ENCODE results near the gene ASPA. TPM values are rescaled to one million over a fixed set of nuclear protein-coding genes. Genes with fewer than 3 reads are reported as not detected.
A peak's percentile ranks its signal among the peaks of the same experiment; 100 is the strongest.

ASPA gene
- total RNA-seq, 1 donor from 2014 or later, result 0.06 TPM

DNA sequence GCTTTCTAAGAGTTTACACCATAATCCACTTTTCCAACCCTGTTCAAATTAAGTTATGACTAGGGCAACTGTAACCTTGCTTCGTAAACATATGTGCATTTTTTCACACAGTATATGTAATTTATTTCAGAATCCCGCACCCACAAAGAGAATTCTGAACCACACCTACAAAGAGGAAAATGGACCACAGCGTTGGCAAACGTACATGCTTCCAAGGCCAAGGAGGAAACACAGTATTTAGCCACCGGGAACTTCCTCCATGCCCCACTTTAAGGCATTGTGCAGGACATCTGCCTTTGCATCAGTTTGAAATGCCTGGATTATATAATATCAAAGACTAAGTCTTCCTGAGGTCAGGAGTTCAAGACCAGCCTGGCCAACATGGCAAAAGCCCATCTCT is 6.3 kb upstream of the ASPA start:
- DNase-seq (ENCODE audit: low read depth), result no peak
- TF ChIP-seq, protein P1, sequence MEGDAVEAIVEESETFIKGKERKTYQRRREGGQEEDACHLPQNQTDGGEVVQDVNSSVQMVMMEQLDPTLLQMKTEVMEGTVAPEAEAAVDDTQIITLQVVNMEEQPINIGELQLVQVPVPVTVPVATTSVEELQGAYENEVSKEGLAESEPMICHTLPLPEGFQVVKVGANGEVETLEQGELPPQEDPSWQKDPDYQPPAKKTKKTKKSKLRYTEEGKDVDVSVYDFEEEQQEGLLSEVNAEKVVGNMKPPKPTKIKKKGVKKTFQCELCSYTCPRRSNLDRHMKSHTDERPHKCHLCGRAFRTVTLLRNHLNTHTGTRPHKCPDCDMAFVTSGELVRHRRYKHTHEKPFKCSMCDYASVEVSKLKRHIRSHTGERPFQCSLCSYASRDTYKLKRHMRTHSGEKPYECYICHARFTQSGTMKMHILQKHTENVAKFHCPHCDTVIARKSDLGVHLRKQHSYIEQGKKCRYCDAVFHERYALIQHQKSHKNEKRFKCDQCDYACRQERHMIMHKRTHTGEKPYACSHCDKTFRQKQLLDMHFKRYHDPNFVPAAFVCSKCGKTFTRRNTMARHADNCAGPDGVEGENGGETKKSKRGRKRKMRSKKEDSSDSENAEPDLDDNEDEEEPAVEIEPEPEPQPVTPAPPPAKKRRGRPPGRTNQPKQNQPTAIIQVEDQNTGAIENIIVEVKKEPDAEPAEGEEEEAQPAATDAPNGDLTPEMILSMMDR (conservative IDR thresholded peaks at IDR 0.05; ENCODE audit: low read depth, low read length), result no peak
- H3K4me3 ChIP-seq (ENCODE audit: low read depth, low read length), result no peak overlapping the region

DNA sequence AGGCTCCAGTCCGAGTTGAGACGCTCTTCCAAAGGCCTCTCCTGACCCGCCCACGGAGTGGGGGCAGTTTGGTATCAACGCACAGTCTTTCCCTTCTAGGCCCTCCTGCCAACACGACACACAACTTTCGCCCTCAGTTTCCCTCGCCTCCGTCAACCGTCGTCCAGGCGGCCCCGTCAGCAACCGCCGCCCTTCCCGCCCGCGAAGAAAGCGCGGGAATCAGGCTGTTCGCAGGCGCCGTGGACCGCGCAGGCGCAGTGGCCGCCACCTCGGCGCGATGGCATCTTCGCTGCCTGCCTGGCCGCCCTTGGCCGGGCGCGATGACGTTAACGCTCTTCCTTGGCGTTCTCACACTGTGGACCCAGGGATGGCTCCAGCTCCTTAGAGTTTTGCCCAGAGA is 4.2 kb upstream of the ASPA start, which contains the start of gene SPATA22:
SPATA22 (minus strand) TSS at position 221 of the 400 bp plus-strand sequence. CDS start 2,494 bp downstream, outside the sequence.
- no peak within 1 kb of the TSS for H3K4me3 ChIP-seq (ENCODE audit: low read depth, low read length)
- DNase-seq (ENCODE audit: low read depth), result no peak
- TF ChIP-seq, protein P1 (conservative IDR thresholded peaks at IDR 0.05; ENCODE audit: low read depth, low read length), result no peak

DNA sequence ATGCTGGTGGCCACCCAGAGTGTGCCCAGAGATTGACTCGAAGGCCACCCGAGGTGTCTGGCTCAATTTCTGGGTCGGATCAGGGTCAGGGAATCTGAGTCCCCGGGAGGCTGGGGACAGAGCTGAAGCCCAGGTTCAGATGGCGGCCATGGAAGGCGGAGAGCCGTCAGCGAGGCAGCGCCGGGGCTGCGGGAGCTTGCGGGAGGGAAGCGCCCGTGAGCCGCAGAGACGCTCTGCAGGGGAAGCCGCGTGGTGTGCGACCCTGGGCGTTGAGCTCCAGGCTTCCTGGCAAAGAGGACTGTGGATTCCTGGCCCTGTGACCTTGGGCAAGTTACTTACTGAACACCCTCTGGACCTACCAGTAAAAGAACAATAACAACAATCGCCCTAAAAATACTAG is 3.7 kb upstream of the ASPA start:
- H3K4me3 ChIP-seq (ENCODE audit: low read depth, low read length), result no peak overlapping the region
- DNase-seq (ENCODE audit: low read depth), result no peak
- TF ChIP-seq, protein P1 (conservative IDR thresholded peaks at IDR 0.05; ENCODE audit: low read depth, low read length), result no peak

DNA sequence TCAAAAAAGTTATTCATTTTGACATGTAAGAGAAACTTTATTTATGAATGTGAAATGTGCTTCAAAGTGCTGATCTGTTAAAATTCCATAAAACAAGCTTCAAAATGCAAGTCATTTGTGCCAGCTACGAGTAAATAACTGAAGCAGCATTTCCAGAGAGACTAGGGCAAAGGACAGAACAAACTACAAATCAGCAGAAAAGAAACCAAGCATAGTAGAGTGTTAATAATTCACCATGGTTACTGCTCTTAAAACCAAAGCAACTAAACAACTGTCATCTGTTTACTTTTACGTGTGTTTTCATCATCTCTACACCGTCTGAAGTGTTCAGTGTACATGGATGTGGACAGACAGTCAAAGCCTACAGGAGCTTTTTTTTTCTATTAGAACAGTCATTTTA is 1.6 kb upstream of the ASPA start:
- no peak overlapping the region for H3K4me3 ChIP-seq (ENCODE audit: low read depth, low read length)
- TF ChIP-seq, protein P1 (conservative IDR thresholded peaks at IDR 0.05; ENCODE audit: low read depth, low read length), result no peak
- peak; percentile 89 for DNase-seq (ENCODE audit: low read depth)

DNA sequence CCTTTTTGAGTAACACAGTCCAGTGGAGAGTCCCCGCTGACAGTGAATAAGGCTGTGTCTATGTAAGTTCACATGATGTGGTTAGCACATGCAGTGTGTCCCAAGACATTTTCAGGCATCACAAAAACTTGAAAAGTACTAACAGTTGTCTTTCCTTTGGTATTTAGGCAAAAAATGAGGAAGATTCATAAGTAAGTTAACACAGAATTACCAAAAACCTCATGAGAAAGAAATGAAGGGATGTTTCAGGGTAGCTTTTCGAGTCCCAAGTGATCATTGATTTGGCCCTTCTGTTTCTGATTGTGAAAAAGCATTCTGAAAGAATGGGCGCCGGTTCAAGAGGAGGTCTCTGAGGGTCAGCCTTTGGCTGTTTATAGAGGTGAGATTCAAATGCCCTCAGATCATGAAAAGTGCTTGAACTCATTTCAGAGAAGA is 529 bp upstream of the ASPA start:
- TF ChIP-seq, protein P1 (conservative IDR thresholded peaks at IDR 0.05; ENCODE audit: low read depth, low read length), result no peak
- DNase-seq (ENCODE audit: low read depth), result no peak
- no peak overlapping the region for H3K4me3 ChIP-seq (ENCODE audit: low read depth, low read length)

DNA sequence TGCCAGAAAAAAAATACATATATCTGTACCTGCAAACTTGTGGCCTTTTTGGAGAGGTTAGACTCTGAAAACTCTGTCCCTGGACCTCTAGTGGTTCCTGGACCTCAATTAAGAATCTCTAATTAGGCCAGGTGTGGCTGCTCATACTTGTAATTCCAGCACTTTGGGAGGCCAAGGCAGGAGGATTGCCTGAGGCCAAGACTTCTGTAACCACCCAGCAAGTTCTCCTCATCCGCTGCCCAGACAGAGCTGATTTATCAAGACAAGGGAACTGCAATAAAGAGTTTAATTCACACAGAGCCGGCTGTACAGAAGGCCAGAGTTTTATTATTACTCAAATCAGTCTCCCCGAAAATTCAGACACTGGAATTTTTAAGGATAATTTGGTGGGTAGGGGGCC is 4.2 kb downstream of the ASPA start:
- no peak overlapping the region for H3K4me3 ChIP-seq (ENCODE audit: low read depth, low read length)
- TF ChIP-seq, protein P1 (conservative IDR thresholded peaks at IDR 0.05; ENCODE audit: low read depth, low read length), result no peak
- no peak for DNase-seq (ENCODE audit: low read depth)

DNA sequence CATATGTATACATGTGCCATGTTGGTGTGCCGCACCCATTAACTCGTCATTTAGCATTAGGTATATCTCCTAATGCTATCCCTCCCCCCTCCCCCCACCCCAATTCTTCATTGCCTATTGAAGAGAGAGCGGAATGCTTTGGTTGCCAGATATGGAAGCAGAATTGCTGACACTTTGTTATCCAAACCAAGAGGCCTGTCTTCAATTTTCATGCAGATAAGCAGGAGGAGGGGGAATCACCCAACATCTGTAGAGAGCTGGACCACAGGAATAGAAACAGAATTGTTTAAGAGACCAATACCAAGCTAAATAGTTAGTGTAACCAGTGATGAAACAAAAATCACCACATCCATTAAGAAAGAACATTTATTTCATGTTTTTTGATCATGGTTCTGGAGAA is 7.1 kb downstream of the ASPA start:
- TF ChIP-seq, protein P1 (conservative IDR thresholded peaks at IDR 0.05; ENCODE audit: low read depth, low read length), result no peak
- no peak overlapping the region for H3K4me3 ChIP-seq (ENCODE audit: low read depth, low read length)
- DNase-seq (ENCODE audit: low read depth), result no peak

Data from epithelial cell of proximal tubule (primary cell).